Kidney (tissue), 14 donors: ENCODE data around the gene ORC1. TPM values are rescaled to one million over a fixed set of nuclear protein-coding genes. Genes with fewer than 3 reads are reported as not detected.
A peak's percentile ranks its signal among the peaks of the same experiment; 100 is the strongest.

Source experiments
- DNase-seq, 5 donors: peaks; one replicate each; pipeline ENCODE4 v3.0.0-alpha.2; 2013 to 2020
- FAIRE-seq: peaks from 2 replicates; lab custom pipeline; 2012; peaks lifted over from hg19 to GRCh38; lab: Jason Lieb, UNC
- H3K27ac ChIP-seq, 2 donors: one replicate each; pipeline ENCODE4 v1.7.0; 2013; ENCODE audit warnings: low read depth in 2 of 2, low read length in 2 of 2, inconsistent platforms in 1 of 2
- H3K27me3 ChIP-seq: one replicate; pipeline ENCODE4 v1.7.1; 2013; ENCODE audit warnings: low read length, inconsistent platforms; ENCODE audit not compliant: control insufficient read depth, insufficient read depth
- H3K36me3 ChIP-seq, 3 donors: one replicate each; pipeline versions ENCODE4 v1.7.0 to v1.7.1; 2013; ENCODE audit warnings: low read length in 3 of 3, control low read depth in 1 of 3, inconsistent platforms in 1 of 3; ENCODE audit not compliant: insufficient read depth in 3 of 3, control insufficient read depth in 2 of 3
- H3K4me1 ChIP-seq, 3 donors: one replicate each; pipeline versions ENCODE4 v1.7.0 to v1.7.1; 2013; ENCODE audit warnings: low read length in 3 of 3, inconsistent platforms in 1 of 3, low read depth in 1 of 3; ENCODE audit not compliant: control insufficient read depth in 2 of 3, insufficient read depth in 2 of 3
- H3K4me3 ChIP-seq, 3 donors: one replicate each; pipeline versions ENCODE4 v1.7.0 to v1.8.1; 2013; ENCODE audit warnings: low read length in 3 of 3, control low read depth in 1 of 3, inconsistent platforms in 1 of 3
- H3K9ac ChIP-seq, 3 donors: one replicate each; pipeline versions ENCODE4 v1.7.0 to v1.7.1; 2013; ENCODE audit warnings: low read length in 3 of 3, control low read depth in 1 of 3, inconsistent platforms in 1 of 3
- H3K9me3 ChIP-seq, 3 donors: one replicate each; pipeline versions ENCODE4 v1.7.0 to v1.7.1; 2013; ENCODE audit warnings: low read length in 3 of 3, control low read depth in 1 of 3, inconsistent platforms in 1 of 3; ENCODE audit not compliant: control insufficient read depth in 2 of 3, insufficient read depth in 1 of 3
- intact Hi-C: fragments of 100-400 bp; cut with DNase I; formaldehyde crosslinking; loops from one replicate; pipeline ENCODE4 v1.11.1; 2022
- polyA plus RNA-seq: library from polyadenylated mRNA; stranded (reverse); fragments of 350-450 nt; fragmentation: Illumina TruSeq; extraction: RNeasy Lipid Tissue Mini Kit (QIAGEN cat#74804); gene quantifications from one replicate; pipeline ENCODE4 v1.2.3, GENCODE V29; 2014; ENCODE audit warnings: low read depth, low replicate concordance; ENCODE audit not compliant: insufficient read depth
- total RNA-seq: library from RNA; stranded (reverse); fragmentation: NEBNext Ultra II Directional; extraction: Animal tissue kit (Norgen Biotek cat#: 25700); gene quantifications from one replicate; pipeline ENCODE4 v1.2.1, GENCODE V29; 2021
- TF ChIP-seq, protein P1 (sequence below): IDR thresholded peaks from 3 replicates; pipeline ENCODE4 v1.5.1; 2012; ENCODE audit warnings: mild to moderate bottlenecking, moderate library complexity, borderline replicate concordance; ENCODE audit not compliant: insufficient read depth; ENCODE audit errors: extremely low read depth
- donor health status: control.
- donor health status: control.
- donor health status: control.
- donor health status: control.
- donor health status: control.
- donor health status: DM: yes; HTN: yes; CAD: no.
- donor health status: Normal renal cell carcinoma (clear cell type).

Gene ORC1
- total and polyA plus RNA-seq, 2 donors from 2014 or later = 0.37 to 0.50 TPM

- Histone ChIP-seq H3K27me3 (no peaks in the 10 kb centered on the region), H3K4me1 (no peaks in the 10 kb centered on the region), H3K36me3 (peaks cover 2 to 10% (median 9%) of the 10 kb centered on the region in 3 donors), H3K9me3 (no peaks in the 10 kb centered on the region), H3K9ac (no peak overlapping the region), H3K27ac (no peak overlapping the region), H3K4me3 (no peak overlapping the region)
- TF ChIP-seq, protein P1, sequence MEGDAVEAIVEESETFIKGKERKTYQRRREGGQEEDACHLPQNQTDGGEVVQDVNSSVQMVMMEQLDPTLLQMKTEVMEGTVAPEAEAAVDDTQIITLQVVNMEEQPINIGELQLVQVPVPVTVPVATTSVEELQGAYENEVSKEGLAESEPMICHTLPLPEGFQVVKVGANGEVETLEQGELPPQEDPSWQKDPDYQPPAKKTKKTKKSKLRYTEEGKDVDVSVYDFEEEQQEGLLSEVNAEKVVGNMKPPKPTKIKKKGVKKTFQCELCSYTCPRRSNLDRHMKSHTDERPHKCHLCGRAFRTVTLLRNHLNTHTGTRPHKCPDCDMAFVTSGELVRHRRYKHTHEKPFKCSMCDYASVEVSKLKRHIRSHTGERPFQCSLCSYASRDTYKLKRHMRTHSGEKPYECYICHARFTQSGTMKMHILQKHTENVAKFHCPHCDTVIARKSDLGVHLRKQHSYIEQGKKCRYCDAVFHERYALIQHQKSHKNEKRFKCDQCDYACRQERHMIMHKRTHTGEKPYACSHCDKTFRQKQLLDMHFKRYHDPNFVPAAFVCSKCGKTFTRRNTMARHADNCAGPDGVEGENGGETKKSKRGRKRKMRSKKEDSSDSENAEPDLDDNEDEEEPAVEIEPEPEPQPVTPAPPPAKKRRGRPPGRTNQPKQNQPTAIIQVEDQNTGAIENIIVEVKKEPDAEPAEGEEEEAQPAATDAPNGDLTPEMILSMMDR = no peak
- intact Hi-C loops = no loop called here
- no peak for FAIRE-seq
- no peak for DNase-seq
These were observed 19.5 kb upstream of the ORC1 start for GRCh38 chr1:52423771-52424170.

DNA sequence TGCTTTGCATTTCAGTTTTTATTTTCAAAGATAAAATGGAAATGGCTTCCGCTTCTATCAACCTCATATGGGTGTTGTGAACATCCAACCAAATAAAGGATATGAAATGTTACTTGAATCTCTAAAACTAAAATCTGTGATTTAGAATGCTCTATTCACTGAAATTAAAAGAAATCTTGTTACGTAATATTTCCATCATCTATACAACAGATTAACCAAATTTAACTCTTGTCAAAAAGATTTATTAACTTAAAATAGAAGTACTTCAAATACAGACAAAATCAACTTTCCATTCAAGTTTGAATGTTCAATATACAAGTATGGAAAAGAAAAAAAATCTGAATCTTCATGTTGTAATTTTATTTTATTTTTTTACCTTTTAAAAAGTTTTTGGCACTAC is 18.8 kb upstream of the ORC1 start:
- no peak overlapping the region for H3K27ac ChIP-seq
- no peak for DNase-seq
- peak; percentile 96 for FAIRE-seq
- H3K9me3 ChIP-seq = no peaks in the 10 kb centered on the region
- no peak overlapping the region for H3K9ac ChIP-seq
- no peaks in the 10 kb centered on the region for H3K27me3 ChIP-seq
- peaks cover 3 to 16% (median 14%) of the 10 kb centered on the region in 3 donors for H3K36me3 ChIP-seq
- TF ChIP-seq, protein P1 = no peak
- H3K4me1 ChIP-seq = no peaks in the 10 kb centered on the region
- intact Hi-C loops = no loop called here
- H3K4me3 ChIP-seq = no peak overlapping the region

DNA sequence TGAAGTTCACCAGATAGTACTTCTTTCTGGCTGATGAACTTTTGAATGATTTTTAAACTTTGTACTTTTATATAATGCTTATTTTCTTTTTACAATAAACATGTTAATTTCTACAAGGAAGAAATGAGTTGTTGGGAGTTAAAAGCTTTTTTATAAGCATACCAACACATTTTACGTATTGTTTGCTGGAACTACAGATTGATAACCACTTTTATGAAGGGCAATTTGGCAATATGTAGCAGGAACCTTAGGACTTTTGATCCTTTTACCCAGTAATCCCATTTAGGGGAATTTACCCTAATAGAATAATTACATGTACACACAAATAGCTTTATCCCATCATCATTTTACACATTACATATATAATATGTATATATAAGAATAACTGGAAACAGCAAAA is 16.5 kb upstream of the ORC1 start:
- peaks cover 4 to 21% (median 20%) of the 10 kb centered on the region in 3 donors for H3K36me3 ChIP-seq
- H3K9me3 ChIP-seq = no peaks in the 10 kb centered on the region

More for the DNA sequence above, 16.5 kb upstream of the ORC1 start:
- Histone ChIP-seq H3K9ac (no peak overlapping the region), H3K4me1 (no peaks in the 10 kb centered on the region), H3K27me3 (no peaks in the 10 kb centered on the region), H3K27ac (no peak overlapping the region), H3K4me3 (no peak overlapping the region)
- FAIRE-seq (no peak), DNase-seq (no peak)
- TF ChIP-seq, protein P1 = no peak
- intact Hi-C loops = no loop called here
